Caki2 (cell line): ENCODE results near the gene NPY2R. TPM values are rescaled to one million over a fixed set of nuclear protein-coding genes. Genes with fewer than 3 reads are reported as not detected.

Source experiments
- DNase-seq: peaks from one replicate; pipeline ENCODE4 v3.0.0-alpha.2; 2015; ENCODE audit warnings: low read depth
- in situ Hi-C: cut with HindIII; loops from 2 replicates; pipeline ENCODE4 v1.10.0; 2016; ENCODE audit warnings: low sequenced_read_pairs, low pct_unique_long_range_greater_than_20kb, mixed read lengths
- total RNA-seq: library from RNA; depleted of rRNA; stranded (reverse); fragments of >200 nt; shearing (Covaris generic); gene quantifications from 2 replicates; pipeline ENCODE4 v1.2.3, GENCODE V29; 2014; ENCODE audit warnings: low replicate concordance; rRNA removed

NPY2R gene
- total RNA-seq, 1 experiment from 2014 or later, result not detected

GRCh38 chr4:155245105-155245504, 36.7 kb downstream of the NPY2R start:
- DNase-seq, result no peak
- in situ Hi-C loops, result no loop called here

- in situ Hi-C loops, result no loop called here
- DNase-seq, result no peak
Measured at GRCh38 chr4:155248002-155248896, 39.8 kb downstream of the NPY2R start.

- no peak for DNase-seq
- in situ Hi-C loops, result no loop called here
Measured at GRCh38 chr4:155249016-155249566, 40.7 kb downstream of the NPY2R start.

GRCh38 chr4:155252327-155252726, 43.9 kb downstream of the NPY2R start:
- in situ Hi-C loops, result no loop called here
- no peak for DNase-seq

GRCh38 chr4:155263480-155263879, 55.0 kb downstream of the NPY2R start:
- in situ Hi-C loops, result no loop called here

GRCh38 chr4:155265113-155265512, 56.7 kb downstream of the NPY2R start:
- in situ Hi-C loops, result no loop called here
- DNase-seq, result no peak

More at GRCh38 chr4:155263480-155263879, 55.0 kb downstream of the NPY2R start:
- DNase-seq, result no peak

Other genes with a start within 250 kb of the NPY2R start
- not detected in 2 replicates for gene MAP9, start 168.3 kb downstream of the NPY2R start, total RNA-seq